A549 (cell line): ENCODE measurements around the gene NOS3.

ENCODE experiments used
- CHD2 ChIP-seq: fragments of 150-350 bp; IDR thresholded peaks from 2 replicates; pipeline ENCODE4 v1.6.1; 2014; ENCODE audit warnings: low read length; ENCODE audit not compliant: partially characterized antibody
- CTCF ChIP-seq: fragments of >200 bp; sonication (Bioruptor Twin); formaldehyde crosslinking; IDR thresholded peaks from 3 replicates; pipeline ENCODE4 v1.5.1; 2016
- EP300 ChIP-seq, 2 experiments: fragments of >200 bp; sonication (Bioruptor Twin); formaldehyde crosslinking; IDR thresholded peaks; 2 replicates in 1 of 2; 3 replicates in 1 of 2; pipeline ENCODE4 v1.6.1; 2016 to 2017
- JUN ChIP-seq, 2 experiments: fragments of >200 bp; sonication (Bioruptor Twin); formaldehyde crosslinking; IDR thresholded peaks; 2 replicates in 1 of 2; 3 replicates in 1 of 2; pipeline ENCODE4 v1.6.1; 2016 to 2017
- MAFK ChIP-seq: fragments of 450-650 bp; IDR thresholded peaks from 2 replicates; pipeline ENCODE4 v1.6.1; 2014; ENCODE audit not compliant: partially characterized antibody
- MAX ChIP-seq: IDR thresholded peaks from 2 replicates; pipeline ENCODE4 v1.6.1; 2012
- PHF8 ChIP-seq: fragments of 200-600 bp; sonication (generic); IDR thresholded peaks from 2 replicates; pipeline ENCODE4 v1.6.1; 2016; ENCODE audit warnings: low read depth, mild to moderate bottlenecking, antibody characterized with exemption, moderate library complexity, borderline replicate concordance
- POLR2A ChIP-seq: IDR thresholded peaks from 2 replicates; pipeline ENCODE4 v1.6.1; 2012; ENCODE audit warnings: mild to moderate bottlenecking, low read length
- POLR2AphosphoS2 ChIP-seq: conservative IDR thresholded peaks from 2 replicates; pipeline ENCODE4 v1.6.1; 2012; ENCODE audit warnings: low read length, improper control_type of control experiment, inconsistent platforms
- RCOR1 ChIP-seq: fragments of 150-350 bp; IDR thresholded peaks from 2 replicates; pipeline ENCODE4 v1.6.1; 2014; ENCODE audit warnings: antibody characterized with exemption, low read length, low read depth
- REST ChIP-seq: fragments of 200-600 bp; sonication (generic); IDR thresholded peaks from 2 replicates; pipeline ENCODE4 v1.6.1; 2016; ENCODE audit warnings: antibody characterized with exemption, mild to moderate bottlenecking, moderate library complexity
- RNF2 ChIP-seq: fragments of 200-600 bp; sonication (generic); IDR thresholded peaks from 2 replicates; pipeline ENCODE4 v1.6.1; 2016; ENCODE audit warnings: low read depth, mild to moderate bottlenecking, antibody characterized with exemption, moderate library complexity, borderline replicate concordance
- ZNF302 ChIP-seq: fragments of 250-450 bp; sonication (Bioruptor Pico); IDR thresholded peaks from 2 replicates; pipeline ENCODE4 v1.9.0; 2021; ENCODE audit warnings: inconsistent platforms, mild to moderate bottlenecking, moderate library complexity

GRCh38 chr7:150977382-150978125 lies 13.3 kb upstream of the NOS3 start:
- no peak for TF ChIP-seq CTCF
- no peak for TF ChIP-seq EP300 (IDR thresholded peaks at IDR 0.05)
- no peak for TF ChIP-seq MAFK
- no peak for TF ChIP-seq RNF2
- no peak for TF ChIP-seq JUN (IDR thresholded peaks at IDR 0.05)
- no peak for TF ChIP-seq PHF8
- TF ChIP-seq POLR2AphosphoS2: no peak
- TF ChIP-seq POLR2A: no peak
- TF ChIP-seq REST: no peak
- TF ChIP-seq ZNF302 (CRISPR knock-in tag): no peak
- no peak for TF ChIP-seq MAX
- no peak for TF ChIP-seq RCOR1
- TF ChIP-seq CHD2: no peak
